ENCODE results near the gene CLN5.
A peak's percentile ranks its signal among the peaks of the same experiment; 100 is the strongest.
"Not testable (repeated sequence)": the region's sequence is repeated elsewhere in the genome, so short reads cannot be mapped to it uniquely, and the experiment has no call there.

CLN5 gene

DNA sequence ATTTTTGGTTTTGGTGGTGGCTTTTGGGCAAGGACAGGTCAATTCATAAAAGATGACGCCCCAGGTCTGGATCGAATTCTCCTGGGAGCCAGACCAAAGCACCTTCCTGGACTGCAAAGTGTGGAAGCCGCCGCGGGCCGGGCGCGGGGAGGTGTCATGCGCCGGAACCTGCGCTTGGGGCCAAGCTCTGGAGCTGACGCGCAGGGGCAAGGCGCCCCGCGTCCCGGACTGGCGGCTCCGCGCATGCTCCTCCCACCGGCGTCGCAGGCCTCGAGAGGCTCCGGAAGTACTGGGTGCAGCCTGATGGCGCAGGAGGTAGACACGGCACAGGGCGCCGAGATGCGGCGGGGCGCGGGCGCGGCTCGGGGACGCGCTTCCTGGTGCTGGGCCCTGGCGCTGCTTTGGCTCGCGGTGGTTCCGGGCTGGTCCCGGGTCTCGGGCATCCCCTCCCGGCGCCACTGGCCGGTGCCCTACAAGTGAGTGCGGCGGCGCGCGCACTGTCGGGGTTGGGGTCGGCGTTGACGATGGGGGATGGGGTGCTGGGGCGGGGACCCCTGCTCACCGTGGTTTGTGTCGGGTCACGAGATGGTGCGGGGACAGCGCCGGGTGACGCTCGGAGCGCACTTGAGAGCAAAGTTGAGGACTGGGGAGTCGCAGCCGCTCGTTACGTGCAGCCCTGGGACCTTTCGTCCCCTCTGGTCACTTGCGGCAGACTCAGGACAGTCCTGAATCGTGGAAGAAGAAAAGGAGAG, at the start of gene CLN5:
TSS of gene CLN5 (plus strand) at position 286 of the 752 bp plus-strand sequence. CDS start at position 304, 18 bp downstream.
- peak; percentile 92 for DNase-seq (ENCODE audit: low spot score)

- DNase-seq (ENCODE audit: low spot score) = no peak
Measured at GRCh38 chr13:76942363-76942762, 49.5 kb upstream of the CLN5 start.

GRCh38 chr13:76943646-76944045, 48.2 kb upstream of the CLN5 start:
- no peak for DNase-seq (ENCODE audit: low spot score)

DNA sequence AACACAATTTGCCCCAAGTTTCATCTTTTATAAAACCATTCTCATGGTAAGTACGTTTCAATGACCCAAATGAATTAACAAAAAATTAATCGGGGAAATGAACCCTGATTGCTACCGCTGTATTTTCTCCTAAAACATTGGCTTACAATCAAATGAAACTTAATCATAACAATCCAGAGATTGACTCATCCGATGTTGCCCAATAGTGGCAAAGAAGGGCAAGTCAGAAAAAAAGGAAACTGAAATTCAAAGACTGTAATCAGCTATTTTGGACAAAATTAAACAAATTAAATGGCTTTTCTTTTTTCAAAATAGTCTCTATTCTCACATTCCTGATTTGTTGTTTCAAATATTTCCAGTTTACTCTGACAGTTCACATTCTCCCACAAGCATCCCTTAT, 47.4 kb upstream of the CLN5 start:
- DNase-seq (ENCODE audit: low spot score) = no peak

DNA sequence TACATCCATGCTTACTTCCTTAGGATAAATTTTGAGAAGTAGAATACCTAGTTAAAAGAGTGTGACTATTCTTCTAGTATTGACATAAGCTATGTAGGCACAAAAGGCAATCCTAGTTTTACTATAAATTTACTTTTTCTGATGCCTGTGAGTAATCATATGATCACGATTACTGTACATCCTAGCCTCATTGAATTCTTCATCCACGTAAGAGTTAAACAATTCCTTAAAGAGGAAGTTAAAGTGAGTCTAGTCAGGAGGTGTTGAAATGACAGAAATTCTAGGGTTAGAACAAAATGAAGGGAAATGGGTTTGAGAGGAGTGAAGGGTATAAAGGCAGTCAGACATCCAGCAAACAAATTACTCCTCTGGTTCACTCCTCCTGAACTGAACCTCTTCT, 43.7 kb upstream of the CLN5 start, which contains the start of gene ACOD1:
TSS of gene ACOD1 (plus strand) at position 363 of the 400 bp plus-strand sequence. CDS start 48 bp downstream, outside the sequence.
- no peak for DNase-seq (ENCODE audit: low spot score)

DNA sequence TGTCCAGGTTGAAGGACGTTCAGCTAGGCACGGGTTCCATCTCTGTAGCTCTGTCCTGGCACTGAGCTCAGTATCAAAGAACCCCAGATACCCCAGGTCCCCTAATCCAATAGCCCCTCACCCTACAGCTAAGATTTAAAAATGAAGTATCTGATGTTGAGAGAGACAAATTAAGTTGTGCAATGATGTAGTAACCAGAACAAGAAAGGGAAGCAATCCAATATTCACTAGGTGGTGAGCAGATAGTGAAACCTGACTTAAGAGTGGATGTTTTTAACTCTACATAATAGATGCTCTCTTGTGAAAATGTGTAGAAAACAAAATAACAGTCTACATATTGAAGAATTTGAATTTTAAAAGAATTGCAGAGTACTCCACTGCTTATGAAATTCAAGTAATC, 41.8 kb upstream of the CLN5 start:
- no peak for DNase-seq (ENCODE audit: low spot score)

DNA sequence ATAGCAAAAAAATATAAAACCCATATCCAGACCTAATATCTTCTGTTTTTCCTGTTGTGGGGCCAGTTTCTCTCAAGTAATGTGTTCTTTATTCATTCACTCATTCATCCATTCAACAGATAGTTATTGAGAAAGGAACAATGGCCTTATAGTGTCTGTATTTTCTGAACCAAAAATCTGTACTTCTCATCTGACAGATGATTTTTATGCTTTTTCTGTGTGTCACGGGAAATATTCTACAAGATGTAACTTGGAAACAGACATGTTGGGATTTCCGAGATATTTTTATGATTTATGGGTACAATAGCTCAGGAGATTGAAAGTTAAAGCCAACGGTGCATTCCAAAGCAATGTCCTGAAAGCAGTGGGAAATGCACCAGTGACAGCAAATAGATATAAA, 37.9 kb upstream of the CLN5 start:
- no peak for DNase-seq (ENCODE audit: low spot score)

GRCh38 chr13:76954538-76954937, 37.3 kb upstream of the CLN5 start:
- no peak for DNase-seq (ENCODE audit: low spot score)

DNA sequence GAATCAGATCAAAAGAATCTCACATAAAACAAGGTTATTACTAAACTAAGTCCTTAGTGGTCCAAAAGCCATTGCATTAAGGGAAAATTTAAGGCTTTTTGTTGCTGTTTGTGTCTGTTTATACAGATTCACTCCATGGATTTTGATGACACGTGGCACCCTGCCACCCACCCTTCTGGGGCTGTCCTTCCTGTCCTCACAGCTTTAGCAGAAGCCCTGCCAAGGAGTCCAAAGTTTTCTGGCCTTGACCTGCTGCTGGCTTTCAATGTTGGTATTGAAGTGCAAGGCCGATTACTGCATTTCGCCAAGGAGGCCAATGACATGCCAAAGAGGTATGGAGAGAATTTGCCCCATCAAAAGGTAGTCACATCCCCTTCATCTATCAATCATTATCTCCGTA, 36.7 kb upstream of the CLN5 start:
- no peak for DNase-seq (ENCODE audit: low spot score)

DNA sequence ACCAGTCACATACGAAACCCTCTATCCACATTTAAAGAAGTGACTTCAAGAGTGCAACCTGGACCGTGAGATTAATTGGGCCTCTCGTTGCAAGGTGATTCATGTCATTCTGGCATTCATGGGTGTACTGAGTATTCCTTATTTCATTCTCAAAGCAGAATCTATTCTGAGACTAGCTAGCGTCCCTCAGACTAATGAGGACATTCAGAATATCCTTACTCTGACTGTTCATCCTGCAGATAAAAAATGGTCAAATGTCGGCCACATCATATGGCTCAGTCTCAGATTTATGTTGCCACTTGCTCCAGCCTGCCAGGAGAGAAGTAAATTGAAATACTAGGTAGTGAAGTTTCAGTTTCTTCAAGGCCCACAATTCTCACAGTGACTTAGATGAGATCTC, 36.2 kb upstream of the CLN5 start:
- no peak for DNase-seq (ENCODE audit: low spot score)

DNA sequence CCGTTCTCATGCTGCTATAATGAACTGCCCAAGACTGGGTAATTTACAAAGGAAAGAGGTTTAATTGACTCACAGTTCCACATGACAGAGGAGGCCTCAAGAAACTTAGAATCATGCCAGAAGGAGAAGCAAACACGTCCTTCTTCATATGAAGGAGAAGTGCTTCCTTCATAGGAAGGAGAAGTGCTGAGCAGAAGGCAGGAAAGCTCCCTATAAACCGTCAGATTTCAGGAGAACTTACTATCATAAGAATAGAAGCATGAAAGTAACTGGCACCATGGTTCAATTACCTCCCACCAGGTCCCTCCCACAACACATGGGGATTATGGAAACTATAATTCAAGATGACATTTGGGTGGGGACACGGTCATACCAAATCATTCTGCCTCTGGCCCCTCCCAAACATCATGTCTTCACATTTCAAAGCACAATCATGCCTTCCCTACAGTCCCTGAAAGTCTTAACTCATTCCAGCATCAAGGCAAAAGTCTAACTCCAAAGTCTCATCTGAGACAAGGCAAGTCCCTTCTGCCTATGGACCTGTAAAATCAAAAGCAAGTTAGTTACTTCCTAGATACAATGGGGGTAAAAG, 32.9 kb upstream of the CLN5 start:
- no peak for DNase-seq (ENCODE audit: low spot score)

DNA sequence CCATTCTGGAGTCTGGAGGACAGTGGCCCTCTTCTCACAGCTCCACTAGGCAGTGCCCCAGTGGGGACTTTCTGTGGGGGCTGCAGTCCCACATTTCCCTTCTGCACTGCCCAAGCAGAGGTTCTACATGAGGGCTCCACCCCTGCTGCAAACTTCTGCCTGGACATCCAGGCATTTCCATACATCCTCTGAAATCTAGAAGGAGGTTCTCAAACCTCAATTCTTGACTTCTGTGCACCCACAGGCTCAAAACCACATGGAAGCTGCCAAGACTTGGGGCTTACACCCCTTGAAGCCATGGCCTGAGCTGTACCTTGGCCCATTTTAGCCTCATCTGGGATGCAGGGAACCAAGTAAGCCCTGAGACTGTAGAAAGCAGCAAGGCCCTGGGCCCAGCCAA, 32.1 kb upstream of the CLN5 start:
- DNase-seq (ENCODE audit: low spot score) = not testable (repeated sequence)

DNA sequence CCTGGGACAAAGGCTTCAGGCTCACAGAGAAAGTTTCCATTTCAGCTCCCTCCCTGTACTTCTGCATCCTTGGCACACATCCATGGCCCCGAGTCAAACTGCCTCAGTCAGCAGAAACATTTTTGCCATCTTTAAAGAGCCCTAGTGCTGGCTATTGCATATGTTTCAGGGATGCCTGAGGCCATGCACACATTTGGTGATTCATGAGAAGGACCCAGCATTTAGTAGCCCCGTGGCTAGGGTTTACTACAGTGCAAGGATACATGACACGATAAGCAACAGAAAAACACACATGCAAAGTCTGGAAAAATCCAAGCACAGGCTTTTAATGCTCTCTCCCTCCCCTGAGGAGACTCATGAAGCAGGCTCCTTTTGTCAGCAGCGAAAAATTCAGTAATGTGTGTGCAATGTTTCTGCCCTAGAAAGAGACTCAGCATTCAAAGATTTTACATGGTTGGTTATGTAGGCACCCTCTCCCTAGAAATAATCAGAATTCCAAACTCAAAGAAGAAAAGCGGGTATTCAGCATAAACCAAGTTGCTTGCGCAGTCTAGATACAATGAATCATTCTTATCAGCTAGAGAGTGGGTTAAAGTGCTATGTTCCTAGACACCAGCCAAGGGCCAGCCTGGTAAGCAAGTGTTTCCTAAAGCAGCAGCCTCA, 26.0 kb upstream of the CLN5 start:
- no peak for DNase-seq (ENCODE audit: low spot score)

DNA sequence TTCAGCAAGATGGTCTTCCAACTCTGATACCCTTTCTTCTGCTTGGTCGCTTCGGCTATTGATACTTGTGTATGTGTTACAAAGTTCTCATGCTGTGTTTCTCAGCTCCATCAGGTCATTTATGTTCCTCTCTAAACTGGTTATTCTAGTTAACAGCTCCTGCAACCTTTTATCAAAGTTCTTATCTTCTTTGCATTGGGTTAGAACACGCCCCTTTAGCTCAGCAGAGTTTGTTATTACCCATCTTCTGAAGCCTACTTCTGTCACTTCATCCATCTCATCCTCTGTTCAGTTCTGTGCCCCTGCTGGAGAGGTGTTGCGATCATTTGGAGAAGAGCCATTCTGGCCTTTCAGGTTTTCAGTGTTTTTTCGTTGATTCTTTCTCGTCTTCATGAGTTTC, 24.9 kb upstream of the CLN5 start:
- no peak for DNase-seq (ENCODE audit: low spot score)

DNA sequence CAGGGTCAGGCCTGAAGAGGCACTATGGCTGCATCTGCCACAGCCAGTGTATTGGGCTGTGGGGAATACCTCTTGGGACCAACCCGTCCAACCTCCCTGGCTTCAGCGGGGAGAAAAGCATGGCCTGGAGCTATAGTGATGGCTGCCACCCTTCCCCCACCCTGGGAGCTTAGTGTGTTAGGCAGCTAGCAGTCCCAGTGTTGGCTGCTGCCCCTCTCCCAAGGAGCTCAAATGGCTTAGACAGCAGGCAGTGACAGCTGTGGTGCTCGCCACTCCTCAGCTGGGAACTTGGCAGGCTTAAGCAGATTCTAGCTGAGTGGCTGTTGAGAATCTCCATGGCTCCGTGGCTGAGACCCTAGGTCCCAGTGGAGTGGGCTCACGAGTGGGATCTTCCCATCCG, 23.8 kb upstream of the CLN5 start:
- DNase-seq (ENCODE audit: low spot score) = no peak

DNA sequence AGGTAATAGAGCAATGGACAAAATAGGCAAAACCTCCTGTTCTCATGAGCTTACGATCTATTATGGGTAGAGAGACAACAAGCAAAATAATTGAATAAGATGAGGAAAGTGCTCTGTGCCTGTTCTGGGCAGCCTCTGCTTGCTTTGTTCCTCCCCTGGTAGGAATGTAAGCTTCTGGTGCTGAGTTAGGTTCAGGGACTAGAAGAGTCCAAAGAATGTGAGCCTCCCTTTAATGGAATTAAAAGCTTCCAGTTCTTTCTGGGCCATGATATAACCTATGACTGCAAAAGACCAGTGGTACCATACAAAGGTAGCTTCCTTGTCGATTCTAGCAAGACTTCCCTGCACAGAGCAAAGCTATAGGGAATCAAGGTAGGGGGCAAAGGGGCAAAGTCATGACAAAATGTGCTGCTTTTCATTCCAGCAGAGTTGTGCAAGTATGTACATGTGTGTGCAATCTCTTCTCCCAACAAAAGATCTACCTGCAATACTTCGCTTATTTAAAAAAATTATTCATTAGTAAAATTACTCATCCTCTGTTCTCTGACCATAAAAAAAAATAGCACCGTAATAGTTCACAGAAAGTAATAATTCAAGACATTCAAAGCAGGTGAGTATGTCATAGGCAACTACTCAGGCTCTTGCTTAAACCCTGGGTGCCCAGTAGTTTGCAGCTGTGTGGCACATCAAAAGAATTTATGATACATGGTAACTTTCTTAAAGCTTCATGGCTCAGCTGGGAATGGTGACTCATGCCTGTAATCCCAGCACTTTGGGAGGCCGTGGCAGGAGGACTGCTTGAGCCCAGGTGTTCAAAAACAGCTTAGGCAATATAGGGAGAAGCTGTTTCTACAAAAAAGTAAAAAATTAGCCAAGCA, 22.2 kb upstream of the CLN5 start:
- no peak for DNase-seq (ENCODE audit: low spot score)

GRCh38 chr13:76971215-76971614, 20.7 kb upstream of the CLN5 start:
- no peak for DNase-seq (ENCODE audit: low spot score)

DNA sequence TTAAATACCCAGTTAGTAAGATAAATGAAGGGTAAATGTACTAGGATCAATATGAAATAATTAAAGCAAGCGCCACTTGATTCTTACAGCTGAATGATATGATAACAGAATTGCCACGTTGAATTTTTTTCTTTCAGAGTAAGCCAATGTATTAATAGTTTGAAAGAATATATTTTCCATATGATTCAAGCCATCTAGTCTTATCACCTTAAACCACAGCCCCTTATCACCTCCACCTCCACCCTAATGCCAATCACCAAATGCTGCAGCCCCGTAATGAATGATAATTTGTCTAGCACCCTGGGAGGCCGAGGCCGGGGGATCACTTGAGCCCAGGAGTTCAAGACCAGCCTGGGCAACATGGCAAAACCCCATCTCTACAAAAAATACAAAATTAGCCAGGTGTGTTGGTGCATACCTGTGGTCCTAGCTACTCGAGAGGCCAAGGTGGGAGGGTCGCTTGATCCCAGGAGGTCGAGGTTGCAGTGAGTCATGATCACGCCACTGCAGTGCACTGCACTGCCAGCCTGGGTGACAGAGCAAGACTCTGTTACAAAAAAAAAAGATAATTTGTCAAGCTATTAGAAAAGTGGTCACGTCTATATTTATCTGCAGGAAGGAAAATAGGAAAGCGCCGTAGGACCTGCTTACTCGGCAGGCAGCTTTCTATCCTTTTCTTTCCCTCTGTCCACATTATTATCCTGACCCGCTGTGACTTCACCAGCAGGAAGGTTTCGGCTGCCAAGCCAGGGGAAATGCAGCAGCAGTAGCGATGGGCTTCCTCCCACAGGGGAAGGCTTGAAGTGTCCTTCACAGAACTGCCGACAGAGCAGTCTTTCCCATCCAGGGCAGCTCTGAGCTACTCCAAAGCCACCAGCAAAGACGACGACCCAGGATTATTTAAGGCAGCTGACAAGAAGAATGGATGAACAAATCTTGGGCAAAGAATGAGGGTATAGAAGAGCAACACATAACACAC, 19.7 kb upstream of the CLN5 start:
- DNase-seq (ENCODE audit: low spot score) = no peak

DNA sequence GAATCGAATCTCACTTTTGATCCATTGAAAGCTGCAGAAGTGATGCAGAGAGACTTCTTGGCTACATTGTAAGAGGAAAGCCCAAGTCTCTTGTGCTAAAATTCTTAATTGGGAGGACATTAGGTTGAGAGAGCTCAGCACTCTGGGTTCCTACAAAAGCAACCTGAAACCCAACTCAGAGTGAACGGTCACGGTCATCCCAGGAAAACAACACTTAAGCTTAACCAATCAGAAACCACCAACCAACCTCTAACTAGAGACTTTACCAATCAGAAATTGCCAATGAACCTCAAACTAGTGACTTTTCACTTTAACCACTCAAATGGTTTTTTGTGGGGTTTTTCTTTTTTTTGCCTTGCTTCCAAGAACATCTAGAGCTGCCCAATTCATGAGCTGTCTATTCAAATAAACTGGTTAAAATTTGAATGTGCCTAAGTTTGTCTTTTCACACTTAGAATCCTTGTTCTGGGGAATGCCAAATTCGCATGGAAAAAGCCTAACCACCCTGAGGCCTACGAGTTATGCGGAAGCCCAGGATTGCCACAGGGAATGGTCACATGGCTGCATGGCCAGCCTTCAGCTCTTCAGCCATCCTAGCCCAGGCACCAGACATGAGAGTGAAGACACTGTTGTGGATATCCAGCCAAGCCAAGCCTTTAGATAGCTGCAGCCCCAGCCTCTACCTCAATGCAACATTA, 17.8 kb upstream of the CLN5 start:
- DNase-seq (ENCODE audit: low spot score) = no peak

- DNase-seq (ENCODE audit: low spot score) = no peak
Measured at GRCh38 chr13:76974618-76974975, 17.3 kb upstream of the CLN5 start.

GRCh38 chr13:76975863-76976262, 16.0 kb upstream of the CLN5 start:
- no peak for DNase-seq (ENCODE audit: low spot score)
